Hepatocyte (in vitro differentiated cells): ENCODE results near the gene CBLB.

ENCODE experiments used
- CTCF ChIP-seq: fragments of 200-600 bp; sonication (generic); IDR thresholded peaks from 2 replicates; pipeline ENCODE4 v1.5.1; 2016; ENCODE audit warnings: antibody characterized with exemption, mild to moderate bottlenecking; ENCODE audit not compliant: poor library complexity
- EZH2 ChIP-seq: fragments of 200-600 bp; sonication (generic); IDR thresholded peaks from 2 replicates; pipeline ENCODE4 v1.6.1; 2016; ENCODE audit warnings: antibody characterized with exemption, mild to moderate bottlenecking, borderline replicate concordance
- EZH2phosphoT487 ChIP-seq: fragments of 200-600 bp; sonication (generic); IDR thresholded peaks from one replicate; pipeline ENCODE4 v1.6.1; 2018; ENCODE audit warnings: antibody characterized with exemption, mild to moderate bottlenecking, low read depth, moderate library complexity; ENCODE audit not compliant: unreplicated experiment, severe bottlenecking

- no peak for TF ChIP-seq CTCF
- TF ChIP-seq EZH2 = no peak
- TF ChIP-seq EZH2phosphoT487 = no peak
Observed at GRCh38 chr3:105614288-105615030, 254.4 kb downstream of the CBLB start.
